Measurements from ENCODE around the gene RSPRY1. TPM values are rescaled to one million over a fixed set of nuclear protein-coding genes. Genes with fewer than 3 reads are reported as not detected.

RSPRY1 gene
- total and polyA plus RNA-seq, 2 of the 4 experiments (the other 2 are of a cell fraction): 25.2 to 62.2 TPM

GRCh38 chr16:57169327-57169726 is 16.8 kb upstream of the RSPRY1 start:
- H2BK20ac ChIP-seq (ENCODE audit: low read depth, low read length): no peak overlapping the region
- H3K27me3 ChIP-seq (ENCODE audit: control insufficient read depth, insufficient read depth, low read length): no peaks in the 10 kb centered on the region
- no peak overlapping the region for H2BK5ac ChIP-seq (ENCODE audit: low read depth, low read length, poor library complexity, severe bottlenecking)
- no peak overlapping the region for H2BK120ac ChIP-seq (ENCODE audit: low read depth, low read length)
- dilution Hi-C loops (cut with HindIII; ENCODE audit: low sequenced_read_pairs, unreplicated experiment) (no loop called here), in situ Hi-C loops (cut with MboI; ENCODE audit: low sequenced_read_pairs) (loop anchor here (5.0 kb wide), 1 partner anchor 82 kb away; no protein-coding TSS in a partner anchor), intact Hi-C loops (cut with micrococcal nuclease) (loop anchor here (2.0 to 5.0 kb wide), 3 partner anchors 77 to 377 kb away; partner anchors contain the start of genes CPNE2 and SLC12A3)
- H4K20me1 ChIP-seq (ENCODE audit: insufficient read depth, low read length): peaks cover 3% of the 10 kb centered on the region; the same call in 1 of the 2 replicates
- H2BK15ac ChIP-seq (ENCODE audit: low read depth, low read length): no peak overlapping the region
- no peak overlapping the region; the same call in 1 of the 2 replicates for H2AK5ac ChIP-seq (ENCODE audit: low read depth, low read length)
- no peak overlapping the region for H4K91ac ChIP-seq (ENCODE audit: insufficient read depth, low read depth, low read length)
- H3K27ac ChIP-seq (ENCODE audit: insufficient read depth, low read length): no peak overlapping the region
- no TSS peak for BruUV-seq (replicated peaks)
- no peak overlapping the region for H3K14ac ChIP-seq (replicated peaks; ENCODE audit: low read depth, low read length)
- H3K18ac ChIP-seq (ENCODE audit: low read depth, low read length): no peak overlapping the region
- H3K4me2 ChIP-seq (ENCODE audit: low read depth, low read length): no peak overlapping the region
- H3K4me3 ChIP-seq (ENCODE audit: insufficient read depth, low read depth, low read length): no peak overlapping the region
- H3K56ac ChIP-seq (ENCODE audit: extremely low read depth, insufficient read depth, low read length): no peak overlapping the region
- H3K4ac ChIP-seq (ENCODE audit: low read depth, low read length): no peak overlapping the region
- TF ChIP-seq POLR2A (IDR thresholded peaks at IDR 0.05; ENCODE audit: low read depth, low read length): no peak
- no peak for TF ChIP-seq MAZ (IDR thresholded peaks at IDR 0.05; ENCODE audit: borderline replicate concordance, low read depth, low read length)
- no peak for TF ChIP-seq MXI1 (IDR thresholded peaks at IDR 0.05; ENCODE audit: borderline replicate concordance, low read depth, low read length)
- no peak for TF ChIP-seq RFX5 (IDR thresholded peaks at IDR 0.05; ENCODE audit: low read depth, low read length)
- no peak for TF ChIP-seq ELK1 (IDR thresholded peaks at IDR 0.05; ENCODE audit: borderline replicate concordance, low read depth, low read length)
- no peak for TF ChIP-seq CTCF (conservative IDR thresholded peaks at IDR 0.05; ENCODE audit: low read depth, low read length)
- no peak for TF ChIP-seq CHD1 (IDR thresholded peaks at IDR 0.05; ENCODE audit: low read depth, low read length)
- H3K9me3 ChIP-seq (ENCODE audit: control insufficient read depth, insufficient read depth, low read length): no peaks in the 10 kb centered on the region
- H3K36me3 ChIP-seq (ENCODE audit: control insufficient read depth, insufficient read depth, low read length): peaks cover 45% of the 10 kb centered on the region
- DNase-seq: peak; percentile 33
- H2AK9ac ChIP-seq (replicated peaks; ENCODE audit: low read depth, low read length, poor library complexity): no peak overlapping the region
- no peak overlapping the region for H4K5ac ChIP-seq (ENCODE audit: low read depth, low read length)
- no peak overlapping the region for H3K9ac ChIP-seq (ENCODE audit: low read depth, low read length)
- ATAC-seq (ENCODE audit: low read depth): peak; percentile 80
- POLR2A ChIA-PET (ENCODE audit: unreplicated experiment): no interaction called here
- H4K8ac ChIP-seq (ENCODE audit: low read depth in 2 of 2, low read length in 2 of 2): no peak overlapping the region
- no peaks in the 10 kb centered on the region for H3K9me1 ChIP-seq (ENCODE audit: insufficient read depth, low read length)
- H2AFZ ChIP-seq (replicated peaks; ENCODE audit: low read length, poor library complexity): no peak overlapping the region
- CTCF ChIA-PET: interaction anchor here (0.6 kb wide), 2 partner anchors 66 to 254 kb away, joined by 3 to 5 read pairs; no protein-coding TSS in a partner anchor
- H3K4me1 ChIP-seq (ENCODE audit: control insufficient read depth, insufficient read depth, low read length): no peaks in the 10 kb centered on the region
- no peak overlapping the region for H3K23ac ChIP-seq (ENCODE audit: low read depth, low read length)
- H3K79me1 ChIP-seq (ENCODE audit: low read depth in 1 of 2, low read length in 2 of 2): peaks cover 4 to 6% of the 10 kb centered on the region in 2 experiments; a peak in 3 of 4 replicates
